ENCODE results near the gene ITPK1.

ITPK1 gene

GRCh38 chr14:93034671-93034994 is 81.1 kb downstream of the ITPK1 start:
- H3K4me3 ChIP-seq (ENCODE audit: low read depth in 1 of 2, low read length in 2 of 2), result no peak overlapping the region

GRCh38 chr14:93033983-93034670 is 81.6 kb downstream of the ITPK1 start:
- no peaks in the 10 kb centered on the region for H3K27me3 ChIP-seq (ENCODE audit: control insufficient read depth in 1 of 2, insufficient read depth in 2 of 2, low read length in 2 of 2)
- no peak overlapping the region for H3K9ac ChIP-seq (ENCODE audit: low read length)
- H3K4me3 ChIP-seq (ENCODE audit: low read depth in 1 of 2, low read length in 2 of 2), result no peak overlapping the region
- no peaks in the 10 kb centered on the region for H3K36me3 ChIP-seq (ENCODE audit: insufficient read depth, low read length)
- no peaks in the 10 kb centered on the region for H3K9me3 ChIP-seq (ENCODE audit: low read length)
- H3K27ac ChIP-seq (ENCODE audit: low read depth, low read length), result peak overlapping the region; percentile 14
- H3K4me1 ChIP-seq (ENCODE audit: insufficient read depth, low read length), result peaks cover 58% of the 10 kb centered on the region

More at GRCh38 chr14:93034671-93034994, 81.1 kb downstream of the ITPK1 start:
- Histone ChIP-seq H3K27ac (ENCODE audit: low read depth, low read length) (peak overlapping the region; percentile 14), H3K9ac (ENCODE audit: low read length) (no peak overlapping the region), H3K9me3 (ENCODE audit: low read length) (no peaks in the 10 kb centered on the region), H3K36me3 (ENCODE audit: insufficient read depth, low read length) (no peaks in the 10 kb centered on the region), H3K4me1 (ENCODE audit: insufficient read depth, low read length) (peaks cover 62% of the 10 kb centered on the region), H3K27me3 (ENCODE audit: control insufficient read depth in 1 of 2, insufficient read depth in 2 of 2, low read length in 2 of 2) (no peaks in the 10 kb centered on the region)

GRCh38 chr14:93033084-93033982 is 82.4 kb downstream of the ITPK1 start:
- no peaks in the 10 kb centered on the region for H3K36me3 ChIP-seq (ENCODE audit: insufficient read depth, low read length)
- no peaks in the 10 kb centered on the region for H3K27me3 ChIP-seq (ENCODE audit: control insufficient read depth in 1 of 2, insufficient read depth in 2 of 2, low read length in 2 of 2)
- peak overlapping the region; percentile 12 for H3K27ac ChIP-seq (ENCODE audit: low read depth, low read length)
- no peak overlapping the region for H3K9ac ChIP-seq (ENCODE audit: low read length)
- H3K9me3 ChIP-seq (ENCODE audit: low read length), result no peaks in the 10 kb centered on the region
- no peak overlapping the region for H3K4me3 ChIP-seq (ENCODE audit: low read depth in 1 of 2, low read length in 2 of 2)
- H3K4me1 ChIP-seq (ENCODE audit: insufficient read depth, low read length), result peaks cover 55% of the 10 kb centered on the region

GRCh38 chr14:93032421-93032936 is 83.2 kb downstream of the ITPK1 start:
- Histone ChIP-seq H3K36me3 (ENCODE audit: insufficient read depth, low read length) (no peaks in the 10 kb centered on the region), H3K9ac (ENCODE audit: low read length) (no peak overlapping the region), H3K27me3 (ENCODE audit: control insufficient read depth in 1 of 2, insufficient read depth in 2 of 2, low read length in 2 of 2) (no peaks in the 10 kb centered on the region), H3K9me3 (ENCODE audit: low read length) (no peaks in the 10 kb centered on the region), H3K4me3 (ENCODE audit: low read depth in 1 of 2, low read length in 2 of 2) (no peak overlapping the region), H3K4me1 (ENCODE audit: insufficient read depth, low read length) (peaks cover 51% of the 10 kb centered on the region), H3K27ac (ENCODE audit: low read depth, low read length) (peak overlapping the region; percentile 39)

GRCh38 chr14:93031505-93032315 is 84.0 kb downstream of the ITPK1 start:
- H3K36me3 ChIP-seq (ENCODE audit: insufficient read depth, low read length), result no peaks in the 10 kb centered on the region
- no peaks in the 10 kb centered on the region for H3K9me3 ChIP-seq (ENCODE audit: low read length)
- H3K4me1 ChIP-seq (ENCODE audit: insufficient read depth, low read length), result peaks cover 49% of the 10 kb centered on the region
- H3K27me3 ChIP-seq (ENCODE audit: control insufficient read depth in 1 of 2, insufficient read depth in 2 of 2, low read length in 2 of 2), result no peaks in the 10 kb centered on the region
- no peak overlapping the region for H3K4me3 ChIP-seq (ENCODE audit: low read depth in 1 of 2, low read length in 2 of 2)
- no peak overlapping the region for H3K27ac ChIP-seq (ENCODE audit: low read depth, low read length)
- H3K9ac ChIP-seq (ENCODE audit: low read length), result no peak overlapping the region

GRCh38 chr14:93030761-93031160 is 85.0 kb downstream of the ITPK1 start:
- H3K4me3 ChIP-seq (ENCODE audit: low read depth in 1 of 2, low read length in 2 of 2), result no peak overlapping the region
- H3K36me3 ChIP-seq (ENCODE audit: insufficient read depth, low read length), result no peaks in the 10 kb centered on the region
- H3K9ac ChIP-seq (ENCODE audit: low read length), result no peak overlapping the region
- no peak overlapping the region for H3K27ac ChIP-seq (ENCODE audit: low read depth, low read length)
- H3K9me3 ChIP-seq (ENCODE audit: low read length), result no peaks in the 10 kb centered on the region
- H3K4me1 ChIP-seq (ENCODE audit: insufficient read depth, low read length), result peaks cover 49% of the 10 kb centered on the region
- no peaks in the 10 kb centered on the region for H3K27me3 ChIP-seq (ENCODE audit: control insufficient read depth in 1 of 2, insufficient read depth in 2 of 2, low read length in 2 of 2)

- H3K9me3 ChIP-seq (ENCODE audit: low read length), result no peaks in the 10 kb centered on the region
- H3K4me1 ChIP-seq (ENCODE audit: insufficient read depth, low read length), result peaks cover 46% of the 10 kb centered on the region
- no peak overlapping the region for H3K9ac ChIP-seq (ENCODE audit: low read length)
- no peaks in the 10 kb centered on the region for H3K27me3 ChIP-seq (ENCODE audit: control insufficient read depth in 1 of 2, insufficient read depth in 2 of 2, low read length in 2 of 2)
- H3K4me3 ChIP-seq (ENCODE audit: low read depth in 1 of 2, low read length in 2 of 2), result no peak overlapping the region
- no peaks in the 10 kb centered on the region for H3K36me3 ChIP-seq (ENCODE audit: insufficient read depth, low read length)
- H3K27ac ChIP-seq (ENCODE audit: low read depth, low read length), result no peak overlapping the region
These were observed 85.7 kb downstream of the ITPK1 start for GRCh38 chr14:93029911-93030508.

- Histone ChIP-seq H3K9ac (ENCODE audit: low read length) (no peak overlapping the region), H3K27ac (ENCODE audit: low read depth, low read length) (no peak overlapping the region), H3K27me3 (ENCODE audit: control insufficient read depth in 1 of 2, insufficient read depth in 2 of 2, low read length in 2 of 2) (no peaks in the 10 kb centered on the region), H3K4me3 (ENCODE audit: low read depth in 1 of 2, low read length in 2 of 2) (no peak overlapping the region), H3K36me3 (ENCODE audit: insufficient read depth, low read length) (no peaks in the 10 kb centered on the region), H3K9me3 (ENCODE audit: low read length) (no peaks in the 10 kb centered on the region), H3K4me1 (ENCODE audit: insufficient read depth, low read length) (peaks cover 42% of the 10 kb centered on the region)
These were observed 86.3 kb downstream of the ITPK1 start for GRCh38 chr14:93029417-93029816.

- no peak overlapping the region for H3K4me3 ChIP-seq (ENCODE audit: low read depth in 1 of 2, low read length in 2 of 2)
These were observed 87.0 kb downstream of the ITPK1 start for GRCh38 chr14:93028724-93029076.

GRCh38 chr14:93027810-93028723 is 87.7 kb downstream of the ITPK1 start:
- Histone ChIP-seq H3K27ac (ENCODE audit: low read depth, low read length) (no peak overlapping the region), H3K36me3 (ENCODE audit: insufficient read depth, low read length) (no peaks in the 10 kb centered on the region), H3K9ac (ENCODE audit: low read length) (no peak overlapping the region), H3K27me3 (ENCODE audit: control insufficient read depth in 1 of 2, insufficient read depth in 2 of 2, low read length in 2 of 2) (no peaks in the 10 kb centered on the region), H3K4me3 (ENCODE audit: low read depth in 1 of 2, low read length in 2 of 2) (no peak overlapping the region), H3K9me3 (ENCODE audit: low read length) (no peaks in the 10 kb centered on the region), H3K4me1 (ENCODE audit: insufficient read depth, low read length) (peaks cover 33% of the 10 kb centered on the region)

More at GRCh38 chr14:93028724-93029076, 87.0 kb downstream of the ITPK1 start:
- no peak overlapping the region for H3K27ac ChIP-seq (ENCODE audit: low read depth, low read length)
- H3K4me1 ChIP-seq (ENCODE audit: insufficient read depth, low read length), result peaks cover 39% of the 10 kb centered on the region
- H3K27me3 ChIP-seq (ENCODE audit: control insufficient read depth in 1 of 2, insufficient read depth in 2 of 2, low read length in 2 of 2), result no peaks in the 10 kb centered on the region
- no peaks in the 10 kb centered on the region for H3K9me3 ChIP-seq (ENCODE audit: low read length)
- H3K9ac ChIP-seq (ENCODE audit: low read length), result no peak overlapping the region
- no peaks in the 10 kb centered on the region for H3K36me3 ChIP-seq (ENCODE audit: insufficient read depth, low read length)

Measured in muscle layer of colon (tissue), 2 donors.